ENCODE data around the gene SHC1.

The SHC1 gene

GRCh38 chr1:154937085-154937987 is 33.2 kb downstream of the SHC1 start:
- DNase-seq (ENCODE audit: low spot score): peak; percentile 95

DNA sequence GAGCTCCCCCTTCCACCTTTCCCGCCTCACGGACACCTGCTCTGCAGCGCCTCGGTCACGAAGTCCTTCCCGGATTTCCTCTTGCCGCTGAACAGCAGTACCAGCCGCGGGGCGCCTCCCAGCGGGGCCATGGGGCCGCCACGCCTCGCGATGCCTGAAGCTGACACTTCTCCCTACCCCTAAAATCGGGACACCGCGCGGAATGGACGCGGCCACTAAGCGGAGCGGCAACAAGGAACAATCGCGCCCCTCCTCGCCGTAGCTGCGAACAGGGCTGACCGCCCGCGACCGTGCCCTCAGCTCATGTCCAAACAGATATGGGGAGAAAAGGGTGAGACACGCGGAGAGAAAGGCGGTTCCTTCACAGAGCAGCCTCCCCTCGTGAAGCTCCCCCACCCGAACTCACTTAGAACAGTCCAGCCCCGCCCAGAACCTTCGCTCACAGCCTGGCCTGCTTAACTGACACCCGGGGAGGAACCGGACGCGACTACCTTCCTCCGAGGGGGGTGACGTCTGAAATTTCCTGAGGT is 33.9 kb downstream of the SHC1 start, which contains the start of gene PMVK:
TSS of gene PMVK (minus strand) at position 165 of the 530 bp plus-strand sequence. CDS start at position 131, 34 bp downstream.
- DNase-seq (ENCODE audit: low spot score): peak; percentile 97

DNA sequence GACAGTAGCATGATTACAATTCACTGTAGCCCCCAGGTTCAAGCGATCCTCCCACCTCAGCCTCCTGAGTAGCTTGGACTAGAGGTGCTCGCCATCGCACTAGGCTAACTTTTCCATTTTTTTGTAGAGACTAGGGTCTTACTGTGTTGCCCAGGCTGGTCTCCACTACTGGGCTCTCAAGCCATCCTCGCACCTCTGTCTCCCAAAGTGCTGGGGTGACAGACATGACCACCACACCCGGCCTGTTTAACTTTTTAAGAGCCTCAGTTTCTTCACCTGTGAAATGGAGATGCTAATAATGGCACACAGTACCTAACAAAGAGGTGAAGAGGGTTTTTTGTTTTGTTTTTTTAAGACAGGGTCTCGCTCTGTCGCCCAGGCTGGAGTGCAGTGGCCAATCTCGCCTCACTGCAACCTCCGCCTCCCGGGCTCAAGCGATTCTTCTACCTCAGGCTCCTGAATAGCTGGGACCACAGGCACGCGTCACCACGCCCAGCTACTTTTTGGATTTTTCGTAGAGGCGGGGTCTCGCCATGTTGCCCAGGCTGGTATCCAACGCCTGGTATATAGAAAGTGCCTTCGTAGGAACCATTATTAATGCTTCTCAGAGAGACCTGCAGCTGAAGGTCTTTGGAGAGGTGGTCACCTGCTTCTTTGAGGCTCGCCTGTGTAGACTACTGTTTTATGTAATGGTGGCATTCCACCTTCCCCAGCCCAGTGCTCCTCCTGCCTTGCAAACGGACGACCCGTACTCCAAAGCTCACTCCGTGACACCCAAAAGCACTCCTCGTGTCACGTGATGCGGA is 34.6 kb downstream of the SHC1 start:
- no peak for DNase-seq (ENCODE audit: low spot score)

- no peak for DNase-seq (ENCODE audit: low spot score)
Observed at GRCh38 chr1:154934358-154934948, 36.1 kb downstream of the SHC1 start.

DNA sequence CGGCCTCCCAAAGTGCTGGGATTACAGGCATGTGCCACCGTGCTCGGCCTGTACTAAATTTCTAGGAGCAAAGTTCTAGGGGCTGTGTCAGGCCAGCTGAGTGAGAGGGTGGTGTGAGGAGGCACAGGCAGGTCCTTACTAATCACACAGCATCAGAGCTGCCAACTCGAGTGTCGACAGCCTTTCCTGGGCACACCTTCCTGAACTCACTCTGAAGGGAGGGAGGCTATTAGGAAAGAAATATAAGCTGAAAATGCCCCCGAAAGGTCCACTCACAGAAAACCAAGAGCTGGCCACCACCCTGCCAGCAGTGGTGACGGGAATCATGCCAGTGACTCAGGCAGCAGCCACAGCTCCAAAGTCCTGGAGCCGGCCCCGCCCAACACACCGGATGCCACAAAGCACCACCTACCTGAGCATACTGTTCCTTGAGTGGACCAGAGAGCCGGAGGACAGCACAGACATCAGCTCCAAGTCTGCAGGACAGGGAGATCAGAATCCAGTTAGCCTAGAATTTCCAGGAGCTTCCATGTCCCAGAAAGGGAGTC is 38.5 kb downstream of the SHC1 start:
- DNase-seq (ENCODE audit: low spot score): no peak

GRCh38 chr1:154926201-154926600 is 44.3 kb downstream of the SHC1 start:
- peak; percentile 10 for DNase-seq (ENCODE audit: low spot score)

GRCh38 chr1:154925335-154926170 is 45.0 kb downstream of the SHC1 start:
- peak; percentile 21 for DNase-seq (ENCODE audit: low spot score)

GRCh38 chr1:154923695-154924094 is 46.9 kb downstream of the SHC1 start:
- no peak for DNase-seq (ENCODE audit: low spot score)

DNA sequence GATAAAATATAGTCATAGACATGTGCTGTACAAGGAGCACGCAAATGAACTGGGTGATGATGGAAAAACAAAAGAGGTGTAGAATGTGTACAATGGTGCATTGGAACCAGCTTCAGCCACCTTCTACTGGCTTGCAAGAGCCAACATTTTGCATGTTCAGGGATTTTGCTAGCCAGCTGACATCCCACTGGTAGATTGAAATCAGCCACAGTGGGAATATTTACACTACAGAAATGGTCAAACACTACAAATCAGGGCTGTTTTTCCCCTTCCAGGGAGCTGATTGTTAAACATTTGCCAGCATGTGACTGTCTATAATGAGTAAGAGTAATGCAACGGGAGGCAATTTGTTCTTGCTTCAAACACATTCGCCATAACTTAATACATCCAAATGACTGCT is 57.3 kb downstream of the SHC1 start:
- DNase-seq (ENCODE audit: low spot score): no peak

DNA sequence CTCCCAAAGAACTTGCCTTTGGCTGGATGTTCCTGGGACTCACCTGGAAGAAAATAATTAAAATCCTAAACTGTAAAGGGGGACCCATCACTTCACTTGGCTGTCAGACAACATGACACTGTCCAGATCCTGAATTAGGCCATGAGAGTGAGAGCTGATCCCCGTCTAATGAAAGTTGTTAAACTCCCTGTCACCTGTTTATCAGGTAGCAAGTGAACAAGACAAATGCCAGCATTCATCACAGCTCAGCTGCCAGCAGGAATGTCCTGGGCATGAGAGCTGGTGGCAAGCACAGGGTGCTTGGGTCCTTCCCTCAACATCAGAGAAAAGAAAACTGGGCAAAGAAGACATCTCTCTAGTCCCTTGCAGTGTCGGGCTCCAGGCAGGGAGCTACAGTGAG is 57.8 kb downstream of the SHC1 start:
- no peak for DNase-seq (ENCODE audit: low spot score)
